ENCODE results near the gene CIAO3.

CIAO3 gene

GRCh38 chr16:724188-725040 is 16.4 kb downstream of the CIAO3 start:
- DNase-seq (ENCODE audit: insufficient read length): no peak
- no peak for FAIRE-seq
- TF ChIP-seq POLR2A (IDR thresholded peaks at IDR 0.05; ENCODE audit: low read depth, low read length) (peak; percentile 27; the same call in 1 of the 2 replicates), TAF1 (IDR thresholded peaks at IDR 0.05; ENCODE audit: borderline replicate concordance, low read depth, low read length) (no peak)

- FAIRE-seq (no peak), DNase-seq (ENCODE audit: insufficient read length) (no peak)
- TF ChIP-seq POLR2AphosphoS5 (IDR thresholded peaks at IDR 0.05; ENCODE audit: low read depth, low read length): no peak
- TF ChIP-seq POLR2A (IDR thresholded peaks at IDR 0.05; ENCODE audit: low read depth, low read length): no peak
Observed at GRCh38 chr16:723695-724094, 17.1 kb downstream of the CIAO3 start.

- no peak for TF ChIP-seq TAF1 (IDR thresholded peaks at IDR 0.05; ENCODE audit: borderline replicate concordance, low read depth, low read length)
- no peak for TF ChIP-seq POLR2A (IDR thresholded peaks at IDR 0.05; ENCODE audit: low read depth, low read length)
- no peak; the same call in 1 of the 2 replicates for TF ChIP-seq POLR2AphosphoS5 (IDR thresholded peaks at IDR 0.05; ENCODE audit: low read depth, low read length)
- no peak for DNase-seq (ENCODE audit: insufficient read length)
- no peak for FAIRE-seq
Observed at GRCh38 chr16:722835-723633, 17.8 kb downstream of the CIAO3 start.

GRCh38 chr16:721765-722540 is 18.8 kb downstream of the CIAO3 start:
- FAIRE-seq (no peak), DNase-seq (ENCODE audit: insufficient read length) (no peak)
- TF ChIP-seq POLR2A (IDR thresholded peaks at IDR 0.05; ENCODE audit: low read depth, low read length) (no peak), TAF1 (IDR thresholded peaks at IDR 0.05; ENCODE audit: borderline replicate concordance, low read depth, low read length) (no peak), POLR2AphosphoS5 (IDR thresholded peaks at IDR 0.05; ENCODE audit: low read depth, low read length) (no peak)

- DNase-seq (ENCODE audit: insufficient read length) (peak; percentile 98), FAIRE-seq (peak; percentile 98)
Observed at GRCh38 chr16:720990-721764, 19.6 kb downstream of the CIAO3 start, which contains the start of gene ANTKMT. Gene ANTKMT, plus strand, starts transcription at chr16:721146. Its CDS starts 129 bp downstream, at chr16:721275.

GRCh38 chr16:720447-720989 is 20.3 kb downstream of the CIAO3 start:
- TF ChIP-seq POLR2A (IDR thresholded peaks at IDR 0.05; ENCODE audit: low read depth, low read length) (no peak), TAF1 (IDR thresholded peaks at IDR 0.05; ENCODE audit: borderline replicate concordance, low read depth, low read length) (no peak), POLR2AphosphoS5 (IDR thresholded peaks at IDR 0.05; ENCODE audit: low read depth, low read length) (no peak)
- FAIRE-seq: peak; percentile 93
- peak; percentile 80 for DNase-seq (ENCODE audit: insufficient read length)

More at GRCh38 chr16:720990-721764, 19.6 kb downstream of the CIAO3 start, which contains the start of gene ANTKMT:
- TF ChIP-seq TAF1 (IDR thresholded peaks at IDR 0.05; ENCODE audit: borderline replicate concordance, low read depth, low read length) (peak; percentile 48; the same call in 1 of the 2 replicates), POLR2AphosphoS5 (IDR thresholded peaks at IDR 0.05; ENCODE audit: low read depth, low read length) (peak; percentile 92), POLR2A (IDR thresholded peaks at IDR 0.05; ENCODE audit: low read depth, low read length) (peak; percentile 94)

- TF ChIP-seq POLR2AphosphoS5 (IDR thresholded peaks at IDR 0.05; ENCODE audit: low read depth, low read length) (no peak), POLR2A (IDR thresholded peaks at IDR 0.05; ENCODE audit: low read depth, low read length) (no peak), TAF1 (IDR thresholded peaks at IDR 0.05; ENCODE audit: borderline replicate concordance, low read depth, low read length) (no peak)
- FAIRE-seq: peak; percentile 33
- no peak for DNase-seq (ENCODE audit: insufficient read length)
Observed at GRCh38 chr16:719815-720446, 20.9 kb downstream of the CIAO3 start.

- TF ChIP-seq POLR2A (IDR thresholded peaks at IDR 0.05; ENCODE audit: low read depth, low read length) (no peak), TAF1 (IDR thresholded peaks at IDR 0.05; ENCODE audit: borderline replicate concordance, low read depth, low read length) (no peak), POLR2AphosphoS5 (IDR thresholded peaks at IDR 0.05; ENCODE audit: low read depth, low read length) (no peak)
- DNase-seq (ENCODE audit: insufficient read length) (no peak), FAIRE-seq (no peak)
Observed at GRCh38 chr16:718922-719321, 21.9 kb downstream of the CIAO3 start.

- TF ChIP-seq POLR2AphosphoS5 (IDR thresholded peaks at IDR 0.05; ENCODE audit: low read depth, low read length): no peak
- no peak for TF ChIP-seq POLR2A (IDR thresholded peaks at IDR 0.05; ENCODE audit: low read depth, low read length)
- no peak for TF ChIP-seq TAF1 (IDR thresholded peaks at IDR 0.05; ENCODE audit: borderline replicate concordance, low read depth, low read length)
- DNase-seq (ENCODE audit: insufficient read length): no peak
- FAIRE-seq: no peak
Observed at GRCh38 chr16:718389-718788, 22.4 kb downstream of the CIAO3 start.
